GM18499 (cell line): Measurements from ENCODE around the gene EPM2A.

Experiments used
- ATAC-seq: cut with Tn5 transposase; IDR thresholded peaks from one replicate; pipeline ENCODE4 v1.9.1; 2021; ENCODE audit warnings: moderate number of reproducible peaks; ENCODE audit not compliant: insufficient read depth, unreplicated experiment

The EPM2A gene

DNA sequence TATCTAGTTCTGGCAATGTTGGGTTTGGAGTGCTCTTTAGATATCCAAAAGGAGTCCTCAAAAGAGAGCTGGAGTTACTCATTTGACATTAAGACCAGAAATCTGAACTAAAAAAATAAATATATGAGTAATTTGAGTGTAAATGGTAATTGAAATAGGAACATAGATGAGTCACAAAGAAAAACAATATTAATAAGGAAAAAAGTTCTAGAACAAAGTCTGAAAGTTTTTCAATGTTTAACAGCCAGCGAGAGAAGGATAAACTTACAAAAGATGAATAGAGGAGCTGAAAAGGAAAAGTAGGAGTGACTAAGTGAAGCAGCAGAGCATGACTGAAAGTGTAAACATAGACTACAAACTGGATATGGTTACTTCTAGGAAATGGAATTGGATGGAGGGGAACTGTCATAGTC, 46.8 kb downstream of the EPM2A start:
- no peak for ATAC-seq

DNA sequence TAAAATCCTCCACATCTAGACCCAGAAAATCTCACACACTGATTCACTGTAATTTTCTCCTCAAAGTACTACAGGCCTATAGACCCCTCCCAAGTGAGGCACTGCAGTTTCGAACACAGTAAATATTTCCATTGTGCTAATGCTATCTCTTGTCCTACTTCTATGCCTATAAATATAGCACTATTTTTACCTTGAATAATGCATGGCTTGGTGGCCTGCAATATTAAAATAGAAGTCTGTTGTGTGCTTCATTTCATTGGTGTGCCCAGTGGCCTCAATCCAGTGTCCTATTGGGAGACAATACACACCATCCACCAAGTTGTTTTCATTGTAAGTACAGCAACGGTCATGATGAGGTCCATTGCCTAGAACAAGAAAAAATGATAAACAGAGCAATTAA, 49.4 kb downstream of the EPM2A start:
- ATAC-seq: no peak

DNA sequence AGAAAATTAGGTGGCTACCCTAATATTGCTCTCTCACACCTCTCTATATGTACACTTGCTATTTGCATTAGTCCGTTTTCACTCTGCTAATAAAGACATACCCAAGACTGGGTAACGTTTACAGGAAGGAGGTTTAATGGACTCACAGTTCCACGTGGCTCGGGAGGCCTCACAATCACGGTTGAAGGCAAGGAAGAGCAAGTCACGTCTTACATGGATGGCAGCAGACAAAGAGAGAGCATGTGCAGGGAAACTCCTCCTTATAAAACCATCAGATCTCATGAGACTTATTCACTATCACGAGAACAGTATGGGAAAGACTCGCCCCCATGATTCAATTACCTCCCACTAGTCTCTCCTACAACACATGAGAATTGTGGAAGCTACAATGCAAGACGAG, 53.4 kb downstream of the EPM2A start:
- no peak for ATAC-seq

DNA sequence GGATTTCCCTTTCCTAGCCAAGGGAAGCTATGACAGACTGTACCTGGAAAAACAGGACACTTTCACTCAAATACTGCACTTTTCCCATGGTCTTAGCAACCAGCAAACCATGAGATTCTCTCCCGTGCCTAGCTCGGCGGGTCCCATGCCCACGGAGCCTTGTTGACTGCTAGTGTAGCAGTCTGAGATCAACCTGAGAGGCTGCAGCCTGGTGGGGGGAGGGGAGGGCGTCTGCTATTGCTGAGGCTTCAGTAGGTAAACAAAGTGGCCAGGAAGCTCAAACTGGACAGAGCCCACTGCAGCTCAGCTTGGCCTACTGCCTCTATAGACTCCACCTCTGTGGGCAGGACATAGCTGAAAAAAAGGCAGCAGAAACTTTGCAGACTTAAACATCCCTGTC, 61.8 kb downstream of the EPM2A start:
- ATAC-seq: no peak

DNA sequence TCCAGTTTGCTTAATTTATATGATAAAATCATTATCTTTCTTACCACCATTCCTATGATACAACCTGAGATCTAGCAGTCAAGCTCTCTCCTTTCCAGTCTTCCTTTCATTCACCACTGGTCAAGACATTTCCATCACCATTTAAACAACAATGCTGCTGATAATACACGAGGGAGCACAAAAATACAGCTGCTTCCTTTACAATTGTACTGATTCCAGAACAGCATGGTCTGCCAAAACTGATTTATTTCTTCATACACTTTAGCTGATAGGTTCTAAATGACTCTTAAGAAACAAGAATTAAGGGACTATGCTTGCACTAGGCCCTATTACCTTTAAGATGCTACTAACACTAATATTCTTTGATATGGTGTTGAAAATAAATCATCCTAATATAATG, 65.0 kb downstream of the EPM2A start:
- ATAC-seq: no peak

DNA sequence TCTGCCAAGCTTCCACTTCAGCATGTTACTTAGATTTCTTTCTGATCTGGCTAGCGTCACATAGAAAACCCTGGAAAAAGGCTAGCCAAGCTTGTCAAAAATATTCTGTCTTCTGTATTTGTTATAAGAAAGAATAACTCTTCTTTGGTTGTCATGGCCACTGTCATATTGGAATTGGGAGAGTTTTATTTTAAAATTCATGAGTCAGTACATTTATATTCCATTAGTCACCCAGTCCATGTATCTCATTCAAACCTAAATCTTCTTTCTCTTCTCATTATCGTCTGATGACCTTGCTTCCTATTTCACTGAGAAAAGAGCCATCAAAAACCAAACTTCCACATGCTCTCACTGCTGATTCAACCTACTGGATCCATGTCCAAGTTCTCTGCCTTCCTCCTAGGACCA, 65.7 kb downstream of the EPM2A start:
- no peak for ATAC-seq

DNA sequence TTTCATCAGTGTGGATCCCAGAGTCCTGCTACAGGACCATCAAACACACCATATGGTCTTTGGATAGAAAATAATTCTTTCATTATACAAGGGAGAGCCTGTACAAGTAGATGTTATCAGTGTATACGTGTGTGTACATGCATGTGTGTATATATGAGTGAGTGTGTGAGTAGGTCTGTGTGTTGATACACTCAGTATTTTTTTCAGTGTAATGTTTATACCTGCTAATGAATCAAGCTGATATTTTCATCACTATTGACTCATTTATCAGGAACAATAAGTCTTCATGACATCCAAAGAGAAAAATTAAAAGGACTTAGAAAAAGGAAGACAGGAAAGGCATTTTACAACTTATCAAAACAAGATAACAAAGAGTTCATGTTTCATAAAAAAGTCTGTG, 66.5 kb downstream of the EPM2A start:
- no peak for ATAC-seq

DNA sequence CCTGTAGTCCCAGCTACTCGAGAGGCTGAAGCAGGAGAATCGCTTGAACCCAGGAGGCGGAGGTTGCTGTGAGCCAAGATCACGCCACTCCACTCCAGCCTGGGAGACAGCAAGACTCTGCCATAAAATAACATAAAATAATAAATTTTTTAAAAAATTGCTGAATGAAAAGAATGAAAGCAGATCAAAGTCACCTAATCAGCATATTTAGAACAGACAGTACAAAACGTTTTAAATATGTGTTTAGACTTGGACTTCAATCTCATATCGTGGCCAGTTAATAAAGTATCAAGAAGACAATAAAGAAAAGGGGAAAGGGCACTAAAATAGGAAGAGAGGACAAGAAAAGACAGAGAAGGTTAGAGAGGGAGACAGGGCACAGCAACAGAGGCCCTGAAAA, 74.6 kb downstream of the EPM2A start:
- no peak for ATAC-seq

DNA sequence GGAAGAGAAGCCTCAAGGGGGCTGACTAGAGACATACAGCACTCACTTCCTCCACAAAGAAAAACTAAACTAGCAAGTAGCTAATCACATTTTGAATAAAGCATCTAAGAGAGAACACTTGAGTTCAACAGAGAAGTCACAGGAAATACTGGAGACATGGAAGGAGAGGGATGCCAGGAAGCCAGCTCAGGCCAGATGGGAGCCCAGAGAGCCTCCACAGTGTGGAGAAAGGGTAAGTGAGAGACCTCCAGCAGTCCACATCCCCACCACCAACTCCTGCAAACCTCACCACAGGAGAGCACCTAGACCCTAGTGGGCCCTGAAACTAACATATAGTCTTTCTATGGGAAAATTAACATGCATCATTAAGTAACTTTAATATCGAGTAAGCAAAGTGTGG, 79.2 kb downstream of the EPM2A start:
- no peak for ATAC-seq

DNA sequence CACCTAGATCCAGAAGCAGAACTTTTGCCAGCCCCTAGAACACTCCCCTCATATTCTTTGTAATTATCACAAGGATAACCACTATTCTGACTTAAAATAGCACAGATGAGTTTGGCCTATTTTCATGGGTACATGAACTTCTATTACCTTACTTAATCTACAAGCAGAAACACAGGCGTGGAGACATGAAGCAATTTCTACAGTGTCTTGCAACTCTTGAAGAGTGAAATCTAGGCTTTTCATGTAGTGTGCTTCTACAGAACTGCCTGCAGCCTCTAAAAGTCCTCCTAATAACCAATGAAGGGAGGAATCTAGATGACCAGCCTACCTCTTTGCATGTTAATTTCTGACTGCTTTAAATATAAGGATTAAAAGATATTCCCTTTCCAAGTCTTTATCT, 82.7 kb downstream of the EPM2A start:
- ATAC-seq: no peak

DNA sequence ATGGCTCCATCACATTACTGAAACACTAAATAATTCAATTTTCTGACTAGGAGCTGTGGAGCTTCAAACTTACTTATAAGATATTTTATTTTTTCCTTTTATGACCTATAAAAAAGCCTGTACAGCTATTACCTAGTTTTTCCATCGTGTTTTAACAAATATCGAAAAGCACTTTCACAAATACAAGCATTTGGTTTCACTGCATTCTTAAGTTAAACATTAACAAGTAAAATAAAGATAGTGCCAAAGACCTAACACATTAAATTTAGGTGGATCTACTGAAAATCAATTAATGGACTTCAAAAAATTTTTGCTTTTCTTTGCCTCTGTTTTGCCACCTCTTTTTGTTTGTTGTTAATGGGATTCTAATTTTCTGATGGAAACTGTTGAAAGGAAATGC, 83.3 kb downstream of the EPM2A start:
- no peak for ATAC-seq

DNA sequence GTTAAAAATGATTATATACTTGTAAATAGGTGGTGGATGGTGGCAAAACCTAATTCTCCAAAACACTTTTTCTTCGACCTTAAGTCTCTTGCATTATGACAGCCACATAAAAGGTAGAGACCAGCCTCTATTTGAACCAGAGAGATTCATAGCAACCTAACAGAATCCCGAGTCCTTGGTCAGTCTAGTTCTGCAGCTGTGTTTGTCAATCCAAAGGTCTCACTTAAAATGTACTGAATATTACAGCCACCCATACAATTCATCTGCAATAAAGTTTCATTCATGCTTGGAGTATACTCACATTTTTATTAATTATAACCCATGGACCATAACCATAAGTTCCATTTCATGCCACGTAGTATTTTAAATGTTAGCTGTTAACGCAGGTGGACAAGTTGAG, 87.2 kb downstream of the EPM2A start:
- no peak for ATAC-seq

DNA sequence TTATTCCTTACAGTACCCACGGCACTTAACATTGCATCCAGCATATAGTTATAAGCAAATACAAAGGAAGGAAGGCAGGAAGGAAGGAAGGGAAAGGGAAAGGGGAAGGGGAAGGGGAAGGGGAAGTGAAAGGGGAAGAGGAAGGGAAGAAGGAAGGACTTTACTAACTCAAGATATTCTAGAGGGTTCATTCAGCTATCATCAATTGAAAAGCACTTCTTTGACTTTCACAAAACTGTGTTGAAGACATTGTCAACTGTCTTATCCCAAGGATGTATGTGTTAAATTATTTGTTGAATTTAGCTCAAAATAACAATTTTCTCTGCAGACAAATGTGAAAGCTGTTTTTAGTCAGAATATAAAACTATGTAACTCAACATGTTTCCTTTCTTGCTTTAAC, 87.7 kb downstream of the EPM2A start:
- no peak for ATAC-seq

DNA sequence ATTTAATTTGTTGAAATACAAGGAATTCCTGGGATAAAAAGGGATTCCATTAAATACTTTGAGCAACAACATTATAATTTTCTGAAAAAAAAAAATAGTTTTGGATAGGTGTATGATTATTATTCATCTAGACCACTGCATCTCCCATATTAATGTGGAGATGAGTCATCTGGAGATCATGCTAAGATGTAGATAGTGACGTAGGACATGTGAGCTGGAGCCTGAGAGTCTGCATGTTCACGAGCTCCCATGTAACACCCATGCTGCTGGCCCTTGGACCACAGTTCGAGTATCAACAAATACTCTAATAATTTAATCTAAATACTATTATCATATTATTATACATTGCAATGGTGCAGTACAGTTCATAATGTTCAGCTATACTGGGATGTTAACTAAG, 91.6 kb downstream of the EPM2A start:
- no peak for ATAC-seq

DNA sequence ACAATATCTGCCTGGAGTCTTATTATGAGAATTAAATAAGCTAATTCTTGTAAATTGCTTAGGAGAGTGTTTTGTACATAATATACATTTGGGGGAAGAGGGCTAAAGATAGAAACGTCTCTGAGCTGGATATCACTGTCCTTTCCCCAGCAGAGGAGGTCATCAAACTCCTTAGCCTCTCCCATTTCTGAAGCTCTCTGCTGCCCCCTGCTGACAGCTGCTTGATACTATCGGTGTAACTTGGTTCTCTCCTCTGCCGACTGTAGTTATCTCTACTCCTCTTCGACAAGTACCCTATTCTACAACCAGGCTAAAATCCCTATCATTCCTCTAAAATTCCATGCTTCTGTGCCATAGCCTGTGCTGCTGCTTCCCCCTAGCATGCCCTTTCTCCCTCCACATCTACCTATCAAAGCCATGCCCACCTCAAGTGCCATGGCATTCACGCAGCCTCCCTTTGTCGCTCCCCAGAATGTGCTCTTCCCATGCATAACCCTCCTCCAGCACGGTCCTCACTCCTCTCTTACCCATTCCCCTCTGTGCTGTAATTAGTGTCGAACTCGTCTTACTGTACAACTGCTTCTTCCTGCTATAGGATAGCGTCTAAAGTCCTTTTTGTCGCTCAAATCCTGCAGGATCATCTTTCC, 101.2 kb downstream of the EPM2A start:
- ATAC-seq: peak; percentile 80

DNA sequence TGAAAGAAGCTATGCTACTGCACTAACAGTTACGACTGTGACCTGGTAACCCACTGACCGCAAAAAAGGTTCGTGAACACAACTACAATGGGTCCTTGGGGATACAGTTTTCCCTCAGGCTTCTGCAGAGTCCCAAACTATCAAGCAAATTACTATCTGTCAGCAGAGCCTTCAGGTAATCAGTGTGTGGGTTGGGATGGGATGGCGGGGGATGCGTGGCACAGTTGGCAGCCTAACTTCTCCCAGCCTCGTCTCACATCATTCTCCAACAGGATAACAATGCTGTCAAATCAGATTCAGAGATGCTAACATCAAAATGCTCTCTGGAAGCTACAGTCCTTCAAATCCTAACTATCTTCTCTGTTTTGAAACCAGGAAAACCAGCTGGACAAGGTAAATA, 102.3 kb downstream of the EPM2A start:
- no peak for ATAC-seq

DNA sequence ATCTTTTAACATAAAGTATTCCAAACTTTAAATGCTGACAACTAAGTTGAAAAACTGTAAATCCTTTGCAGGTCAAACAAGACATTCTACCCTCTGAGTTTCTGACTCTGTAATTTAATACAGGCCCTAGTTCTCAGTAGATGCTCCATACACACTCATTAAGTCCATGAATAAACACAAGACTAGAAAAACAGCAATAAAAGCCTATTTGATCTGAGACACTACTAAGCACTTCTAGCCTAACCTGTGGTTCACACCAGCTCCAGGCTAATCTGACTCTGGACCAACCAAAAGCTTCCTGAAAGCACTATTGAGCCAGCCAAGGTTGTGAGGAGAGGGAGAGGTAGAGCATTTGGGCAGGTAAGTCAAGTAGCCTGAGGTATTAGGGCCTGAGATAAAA, 103.9 kb downstream of the EPM2A start:
- ATAC-seq: no peak

DNA sequence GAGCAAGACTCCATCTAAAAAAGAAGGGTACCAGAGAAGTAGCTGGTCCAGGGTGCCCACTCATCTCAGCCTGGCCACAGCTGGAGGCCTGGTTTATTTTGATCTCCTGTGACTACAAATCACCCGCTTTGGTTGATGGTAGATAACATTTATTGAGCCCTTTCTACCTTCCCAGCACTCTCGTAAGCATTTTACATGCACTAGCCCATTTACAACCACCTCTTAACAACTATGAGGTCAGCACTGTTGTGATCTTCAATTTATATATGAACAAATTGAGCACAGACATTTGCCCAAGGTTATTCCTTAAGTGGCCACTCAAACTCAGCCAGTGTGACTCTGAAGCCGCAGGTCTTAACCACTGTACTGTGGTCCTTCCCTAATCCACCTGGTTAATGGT, 104.7 kb downstream of the EPM2A start:
- ATAC-seq: no peak

DNA sequence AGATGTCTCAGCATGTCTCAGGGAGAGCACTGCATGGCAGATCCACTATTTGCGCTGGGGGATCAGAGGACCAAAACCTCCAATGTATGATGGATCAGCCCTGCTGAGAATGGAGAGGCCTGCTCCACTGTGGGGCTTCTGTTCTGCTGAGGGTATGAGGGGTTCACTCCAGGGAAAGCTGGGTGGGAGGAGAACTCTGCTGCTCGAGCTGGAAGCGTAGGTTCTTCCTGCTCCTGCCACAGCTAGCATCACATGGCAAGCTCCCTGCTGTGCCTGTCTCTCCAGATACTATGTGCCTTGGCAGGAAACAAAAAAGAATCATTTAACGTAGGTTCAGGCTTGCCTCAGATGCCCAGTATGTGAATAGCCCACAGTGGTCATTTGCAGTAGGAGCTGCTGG, 105.8 kb downstream of the EPM2A start:
- no peak for ATAC-seq

DNA sequence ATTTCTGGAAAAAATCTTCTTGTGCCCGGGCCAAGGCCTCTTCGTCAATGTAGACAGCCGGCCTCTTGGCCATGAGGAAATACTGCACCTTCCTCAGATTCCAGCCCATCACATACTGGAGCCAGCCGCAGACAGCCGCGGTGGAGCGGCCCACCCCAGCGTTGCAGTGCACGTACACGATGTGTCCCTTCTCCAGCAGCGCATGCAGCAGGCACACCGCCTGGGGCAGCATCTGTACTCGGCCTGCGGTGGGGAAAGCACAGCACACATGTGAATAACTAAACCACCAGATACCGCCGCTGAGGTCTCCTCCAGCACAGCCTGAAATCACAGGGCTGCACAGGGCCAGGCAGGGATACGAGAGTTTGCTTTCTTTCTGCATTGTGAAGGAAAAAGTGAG, 107.9 kb downstream of the EPM2A start:
- no peak for ATAC-seq

DNA sequence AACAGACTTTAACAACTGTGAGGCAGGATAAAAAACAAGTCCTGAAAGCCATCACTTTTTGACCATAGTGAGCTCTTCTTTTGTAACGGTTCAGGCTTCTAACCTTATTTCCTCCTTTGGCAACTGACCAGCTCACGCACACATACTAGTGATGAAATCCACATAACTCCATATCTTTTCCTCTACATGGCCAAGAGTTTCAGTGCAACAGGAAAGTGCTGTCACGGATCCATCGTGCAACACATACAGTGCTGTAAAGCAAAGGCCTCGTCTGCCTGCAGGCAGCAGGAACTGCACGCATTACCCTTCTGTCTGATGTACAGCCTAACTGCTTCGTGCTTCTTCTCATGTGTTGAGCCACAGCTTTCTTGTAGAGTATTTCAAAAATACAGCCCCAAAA, 108.5 kb downstream of the EPM2A start:
- ATAC-seq: no peak

DNA sequence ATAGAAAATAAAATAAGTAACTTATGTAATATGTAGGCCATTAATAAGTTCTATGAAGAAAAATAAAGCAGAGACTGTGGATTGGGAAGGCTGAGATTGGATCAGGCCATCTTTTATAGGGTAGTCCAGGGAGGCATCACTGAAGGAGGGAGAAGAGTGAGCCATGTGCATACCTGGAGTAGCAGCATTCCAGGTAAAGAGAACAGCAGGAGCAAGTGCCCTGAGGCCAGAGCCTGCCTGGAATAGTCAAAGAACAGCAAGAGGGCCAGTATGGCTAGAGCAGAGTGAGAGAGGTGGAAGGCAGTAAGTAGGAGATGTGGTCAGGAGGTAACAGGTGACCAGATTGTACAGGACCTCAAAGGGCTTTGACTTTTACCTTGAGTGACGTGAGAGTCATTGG, 112.1 kb downstream of the EPM2A start:
- ATAC-seq: no peak

DNA sequence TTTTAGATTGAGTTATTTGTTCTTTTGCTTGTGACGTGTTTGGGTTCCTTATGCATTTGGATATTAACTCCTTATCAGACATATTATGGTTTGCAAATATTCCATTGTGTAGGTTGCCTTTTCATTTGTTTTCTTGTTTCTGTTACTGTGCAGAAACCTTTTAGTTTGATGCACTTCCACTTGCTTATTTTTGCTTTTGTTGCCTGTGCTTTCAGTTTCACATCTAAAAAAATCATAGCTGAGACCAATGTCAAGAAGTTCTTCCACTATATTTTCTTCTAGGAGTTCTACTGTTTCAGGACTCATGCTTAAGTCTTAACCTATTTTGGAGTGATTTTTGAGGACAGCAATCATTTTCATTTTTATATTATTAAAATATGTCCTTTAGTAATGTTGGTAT, 113.5 kb downstream of the EPM2A start:
- ATAC-seq: peak; percentile 53
